GM19324 (cell line): ENCODE measurements around the gene GMDS.

ENCODE experiments used
- ATAC-seq: cut with Tn5 transposase; IDR thresholded peaks from one replicate; pipeline ENCODE4 v1.9.1; 2021; ENCODE audit warnings: mild to moderate bottlenecking, moderate library complexity; ENCODE audit not compliant: unreplicated experiment, low FRiP score

GMDS gene

DNA sequence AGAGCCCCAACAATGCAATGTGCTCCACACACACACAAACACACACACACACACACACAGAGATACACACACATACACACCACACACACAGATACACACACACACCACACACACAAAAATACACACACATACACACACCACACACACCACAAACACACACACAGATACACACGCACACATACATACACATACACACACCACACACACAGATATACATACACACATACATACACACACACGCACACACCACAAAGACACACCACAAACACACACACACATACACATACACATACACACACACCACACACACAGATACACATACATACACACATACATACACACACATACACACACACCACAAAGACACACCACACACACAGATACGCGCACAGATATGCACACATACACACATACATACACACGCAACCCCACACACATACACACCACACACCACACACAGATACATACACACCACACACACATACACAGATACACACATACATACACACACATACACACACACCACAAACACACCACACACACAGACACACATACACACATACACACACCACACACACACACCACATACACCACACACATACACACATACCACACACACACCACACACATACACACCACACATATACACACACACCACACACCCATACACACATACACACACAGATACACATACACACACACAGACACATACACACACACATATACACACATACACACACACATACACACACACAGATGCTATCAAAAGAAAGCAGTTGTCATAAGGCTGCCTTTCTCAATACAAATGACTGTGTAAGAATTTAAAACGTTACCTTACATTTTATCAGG lies 507.7 kb downstream of the GMDS start:
- ATAC-seq = no peak

DNA sequence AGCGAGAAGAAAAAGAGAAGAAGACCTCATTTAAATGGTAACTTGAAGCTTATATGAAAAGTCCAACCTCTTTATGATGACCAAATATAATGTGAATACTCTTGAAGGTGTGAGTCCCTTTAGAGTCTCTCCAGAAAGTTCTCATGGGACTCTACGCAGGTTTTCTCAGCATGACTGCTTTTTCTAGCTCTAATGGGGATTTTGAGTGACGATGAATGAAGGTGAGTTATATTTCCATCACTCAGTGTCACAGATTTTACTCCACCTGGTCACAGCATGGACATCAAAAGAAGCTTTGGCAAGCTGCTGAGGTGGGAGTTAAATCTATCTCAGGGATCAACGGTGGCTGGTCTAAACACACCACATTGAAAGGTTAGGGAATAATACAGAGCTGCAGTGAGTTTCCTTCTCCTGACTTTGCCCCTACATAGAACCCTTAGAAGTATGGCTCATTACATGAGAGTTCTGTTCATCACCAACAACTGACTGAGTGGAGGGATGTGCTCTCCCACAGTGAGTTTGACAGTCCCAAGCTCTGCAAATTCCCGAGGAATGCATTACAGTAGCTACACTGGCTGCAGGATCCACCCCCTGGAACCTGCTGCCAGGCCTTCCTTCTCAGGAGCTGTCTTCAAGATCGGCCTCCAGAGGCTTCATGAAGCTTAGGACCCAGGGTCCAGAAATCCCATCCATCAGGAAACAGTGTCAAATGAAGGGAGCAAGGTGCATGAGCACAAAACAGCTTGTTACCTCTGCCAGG lies 508.9 kb downstream of the GMDS start:
- ATAC-seq = no peak

DNA sequence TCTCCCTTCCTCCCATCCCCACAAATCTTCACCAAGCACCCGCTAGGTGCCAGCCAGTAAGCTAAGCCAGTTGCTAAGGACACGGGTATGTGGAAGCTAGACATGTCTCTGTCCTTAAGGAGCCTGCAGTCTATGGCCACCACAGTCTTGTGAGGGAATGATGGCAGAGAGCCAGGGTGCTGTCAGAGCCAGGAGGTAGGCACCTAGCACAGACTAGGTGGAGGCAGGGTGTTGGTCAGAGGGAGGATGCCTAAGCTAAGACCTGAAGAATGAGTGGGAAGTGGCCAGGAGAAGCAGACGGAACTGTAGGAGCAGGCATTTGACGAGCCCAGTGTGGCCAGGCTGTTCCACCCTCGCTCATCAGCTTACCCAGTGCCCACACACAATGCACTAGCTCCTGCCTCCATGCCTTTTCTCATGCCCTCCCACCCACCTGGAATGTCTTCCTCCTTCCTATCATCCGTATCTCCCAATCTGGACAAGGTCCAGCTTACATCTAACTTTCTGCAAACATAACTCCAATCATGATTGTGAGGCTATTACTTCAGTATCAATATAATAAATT lies 510.1 kb downstream of the GMDS start:
- no peak for ATAC-seq

DNA sequence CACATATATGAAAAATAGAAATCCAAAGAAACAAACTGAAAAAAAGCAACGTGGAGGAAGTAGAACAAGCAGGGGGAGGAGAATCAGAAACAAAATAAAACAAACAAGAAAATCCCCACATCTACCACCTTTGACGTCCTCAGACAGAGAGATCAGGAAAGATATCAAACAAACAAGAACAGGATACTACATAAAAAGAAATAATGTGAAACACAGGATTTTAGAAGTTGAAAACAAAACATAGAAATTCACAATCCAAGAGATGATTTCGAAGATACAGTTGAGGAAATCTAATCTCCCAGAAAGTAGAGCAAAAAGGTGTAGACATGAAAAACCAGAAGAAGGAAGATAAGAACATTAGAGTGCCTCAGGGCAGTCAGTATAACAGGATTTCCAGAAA lies 514.5 kb downstream of the GMDS start:
- ATAC-seq = no peak

DNA sequence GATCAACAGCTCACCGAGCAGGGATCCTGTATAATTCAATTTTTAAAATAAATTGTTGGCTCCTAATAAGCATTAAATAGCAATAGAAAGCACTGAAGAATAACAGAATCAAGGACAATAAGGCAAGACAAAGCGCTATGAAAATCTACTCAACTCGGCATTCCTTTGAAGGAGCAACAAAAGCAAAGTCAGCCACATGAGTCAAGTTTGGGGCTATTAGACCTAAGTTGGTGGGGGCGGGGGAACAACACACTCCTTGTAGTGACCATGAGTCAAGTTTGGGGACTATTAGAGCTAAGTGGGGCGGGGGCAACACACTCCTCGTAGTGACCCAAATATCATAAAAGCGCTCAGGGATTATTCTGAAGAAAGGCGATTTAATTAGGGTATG lies 515.7 kb downstream of the GMDS start:
- ATAC-seq = no peak

DNA sequence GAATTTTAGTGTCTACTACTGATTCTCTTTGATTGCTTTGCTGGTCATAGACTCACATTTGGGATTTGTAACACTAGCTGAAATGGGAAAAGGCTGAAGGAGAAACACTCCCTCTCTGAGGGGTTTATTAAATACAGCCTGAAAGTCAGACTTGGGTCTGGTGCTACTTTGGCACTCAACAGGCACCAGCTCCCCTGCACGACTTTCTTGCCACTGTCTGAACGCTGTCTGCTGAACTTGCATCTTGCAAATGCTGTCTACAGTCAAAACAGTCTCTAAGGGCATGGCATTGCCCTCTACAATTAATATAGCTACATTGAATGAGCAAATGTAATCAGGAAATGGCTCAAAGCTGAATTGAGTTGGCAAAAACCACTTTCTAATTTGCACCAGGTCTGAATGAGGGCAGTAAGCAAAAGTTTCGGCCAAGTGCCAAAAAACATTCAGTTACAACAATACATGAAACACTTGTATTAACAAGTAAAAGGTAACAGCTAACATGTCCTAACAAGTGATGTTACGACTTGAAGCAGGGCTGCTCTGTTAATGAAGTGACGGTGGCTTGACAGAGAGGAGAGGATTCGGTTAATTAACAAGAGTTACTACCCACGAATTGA lies 516.2 kb downstream of the GMDS start:
- no peak for ATAC-seq

DNA sequence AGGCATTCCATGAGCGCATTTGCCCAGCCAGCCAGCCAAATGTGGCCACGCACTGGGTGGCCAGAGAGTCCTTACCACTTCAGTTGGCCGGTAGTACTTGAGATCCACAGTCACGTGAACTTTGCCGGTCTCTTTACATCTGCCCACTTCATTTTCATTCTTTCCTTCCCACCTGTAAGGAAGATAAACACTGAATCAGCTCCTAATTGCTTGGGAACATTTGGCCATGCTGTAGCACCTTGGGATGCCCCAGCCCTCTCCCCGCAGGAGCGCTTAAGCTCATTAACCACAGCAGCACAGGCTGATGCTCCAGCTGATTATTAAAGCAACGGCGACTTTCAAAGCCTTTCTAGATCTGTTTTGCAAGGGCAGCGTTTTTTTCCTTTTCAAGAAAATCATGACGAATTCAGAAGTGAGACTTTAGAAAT lies 519.0 kb downstream of the GMDS start:
- no peak for ATAC-seq

DNA sequence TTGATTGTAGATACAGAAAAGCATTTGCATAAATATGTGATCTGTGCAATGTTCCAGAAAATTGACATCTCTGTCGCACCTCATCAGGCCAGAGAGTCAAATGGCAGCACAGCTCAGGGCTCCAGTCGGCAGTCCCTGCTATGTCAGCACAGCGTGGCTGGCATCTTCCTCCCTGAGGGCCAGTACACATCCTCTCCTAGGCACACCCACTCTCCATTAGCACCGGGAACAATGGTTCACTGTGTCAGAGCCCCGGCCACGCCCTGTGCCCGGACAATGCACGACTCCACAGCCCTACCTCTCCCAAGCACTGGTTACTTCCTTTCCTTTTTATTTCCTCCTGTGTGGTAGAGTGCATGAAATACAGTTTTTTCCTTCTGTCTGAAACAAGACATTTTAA lies 520.8 kb downstream of the GMDS start:
- ATAC-seq = no peak

DNA sequence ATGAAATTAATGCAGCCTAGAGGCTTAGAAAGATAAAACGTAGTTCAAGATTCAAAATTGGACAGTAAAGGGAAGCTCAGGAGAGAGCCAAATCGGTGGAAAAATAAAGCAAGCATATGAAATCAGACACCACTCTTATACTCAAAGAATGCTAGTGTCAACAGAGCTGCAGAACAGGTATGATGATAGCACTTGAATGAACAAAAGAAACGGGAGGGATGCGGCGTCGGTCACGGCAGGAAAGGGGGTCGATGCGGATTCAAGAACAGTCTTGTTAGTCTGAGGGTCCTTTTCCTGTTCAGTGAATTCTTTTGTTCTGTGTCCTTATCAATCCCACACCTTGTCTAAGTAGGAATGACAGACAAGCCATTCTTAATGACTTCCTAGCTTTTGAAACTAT lies 521.3 kb downstream of the GMDS start:
- no peak for ATAC-seq

DNA sequence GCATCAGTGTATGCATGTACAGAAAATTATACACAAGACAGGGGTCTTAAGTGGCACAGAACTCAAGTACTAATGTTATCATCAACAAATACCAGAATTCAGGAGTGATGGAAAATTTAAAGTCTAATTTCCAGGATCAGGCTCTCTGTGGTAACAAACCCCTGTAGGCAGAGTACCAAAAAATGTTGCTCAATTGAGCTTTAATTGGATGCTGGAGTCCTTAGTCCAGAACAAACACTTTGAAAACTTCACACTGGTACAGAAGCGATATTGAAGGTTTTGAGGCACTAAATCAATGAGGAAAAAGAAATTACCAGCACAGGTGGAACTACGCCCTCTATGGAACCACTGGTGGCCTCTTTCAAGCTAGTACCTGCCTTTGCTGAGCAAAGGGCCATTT lies 522.6 kb downstream of the GMDS start:
- no peak for ATAC-seq

DNA sequence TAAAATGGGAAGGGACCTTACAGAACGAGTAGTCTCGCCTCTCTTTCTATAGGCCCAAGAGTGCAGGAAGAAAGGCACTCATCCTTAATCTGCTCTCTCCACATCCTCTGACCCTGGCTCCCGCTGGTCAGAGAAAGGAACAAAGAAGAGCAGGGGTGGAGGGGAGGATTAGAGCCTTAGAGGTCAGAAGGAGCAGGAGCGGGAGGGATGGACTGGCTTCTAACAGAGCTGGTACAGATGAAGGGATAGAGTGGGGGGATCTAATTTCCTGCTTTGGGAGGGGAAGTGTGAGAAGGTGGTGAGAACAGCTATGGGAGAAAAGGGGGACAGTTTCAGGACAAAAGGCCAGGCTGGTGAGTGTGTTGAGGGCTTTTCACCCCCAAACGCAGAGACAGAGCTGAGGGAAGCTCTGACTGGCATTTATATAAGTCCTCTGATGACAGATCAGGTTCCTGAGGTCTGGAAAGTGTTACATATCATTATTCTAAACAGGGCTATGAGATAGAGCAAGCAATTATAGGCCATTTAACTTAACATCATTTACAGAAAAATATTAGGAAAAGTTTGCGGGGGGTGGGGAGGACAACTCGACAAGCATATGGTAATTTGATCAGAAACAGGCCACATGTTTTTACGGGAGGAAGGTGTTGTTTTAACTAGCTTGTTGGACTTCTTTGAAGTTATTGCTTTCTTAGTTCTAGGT lies 524.6 kb downstream of the GMDS start:
- ATAC-seq = no peak

DNA sequence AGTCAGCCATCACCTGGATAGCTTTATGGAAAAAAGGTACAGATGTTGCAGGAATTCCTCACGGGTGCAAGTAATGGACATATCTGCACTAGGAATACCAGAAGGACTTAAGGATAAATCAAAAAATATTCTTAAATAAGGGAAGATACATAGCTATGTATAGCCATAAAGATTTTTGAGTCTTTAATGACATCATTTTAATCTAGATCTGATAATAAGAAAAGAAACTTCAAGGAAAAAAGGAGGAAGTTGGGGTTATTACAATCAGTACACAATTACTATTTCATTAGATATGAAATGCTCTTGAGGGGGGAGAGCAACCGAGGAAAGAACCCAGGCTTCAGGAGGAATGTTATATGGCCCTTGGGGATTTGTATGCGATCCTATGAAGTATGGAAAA lies 525.5 kb downstream of the GMDS start:
- no peak for ATAC-seq

DNA sequence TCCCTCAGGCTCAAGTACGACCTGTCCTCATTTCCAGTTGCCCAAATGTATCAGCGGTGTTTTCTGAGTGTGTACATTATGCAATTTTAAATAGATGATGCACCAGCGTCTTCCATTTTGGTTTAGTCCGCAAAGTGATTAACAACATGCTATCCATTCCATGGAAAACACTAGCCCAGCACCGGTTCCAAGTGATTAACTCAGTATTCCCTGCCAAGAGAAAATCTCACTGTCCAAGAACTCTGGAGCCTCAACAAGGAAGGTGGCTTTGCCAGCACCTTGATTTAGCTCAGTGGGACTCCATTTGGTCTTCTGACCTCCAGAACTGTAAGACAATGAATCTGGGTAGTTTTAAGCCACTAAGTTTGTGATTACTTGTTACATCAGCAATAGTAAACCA lies 528.5 kb downstream of the GMDS start:
- no peak for ATAC-seq

DNA sequence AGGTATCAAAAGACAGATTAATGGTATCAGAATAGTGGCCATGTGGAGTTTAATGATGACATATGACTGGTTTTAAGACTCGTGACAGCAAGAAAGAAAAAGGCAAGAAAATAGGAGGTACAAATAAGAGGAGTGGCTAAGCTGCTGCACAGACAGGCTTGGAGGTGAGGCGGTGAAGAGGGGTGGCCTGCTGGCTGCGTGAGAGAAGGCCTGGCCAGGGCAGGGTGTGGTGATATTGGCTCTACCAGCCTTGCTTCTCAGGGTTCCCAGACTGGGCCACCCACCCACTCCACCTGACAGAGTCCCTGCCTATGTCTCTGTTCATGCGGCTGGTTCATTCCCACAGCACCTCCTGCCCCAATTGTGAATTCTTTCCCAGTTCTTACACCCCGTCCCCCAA lies 529.0 kb downstream of the GMDS start:
- ATAC-seq = no peak

DNA sequence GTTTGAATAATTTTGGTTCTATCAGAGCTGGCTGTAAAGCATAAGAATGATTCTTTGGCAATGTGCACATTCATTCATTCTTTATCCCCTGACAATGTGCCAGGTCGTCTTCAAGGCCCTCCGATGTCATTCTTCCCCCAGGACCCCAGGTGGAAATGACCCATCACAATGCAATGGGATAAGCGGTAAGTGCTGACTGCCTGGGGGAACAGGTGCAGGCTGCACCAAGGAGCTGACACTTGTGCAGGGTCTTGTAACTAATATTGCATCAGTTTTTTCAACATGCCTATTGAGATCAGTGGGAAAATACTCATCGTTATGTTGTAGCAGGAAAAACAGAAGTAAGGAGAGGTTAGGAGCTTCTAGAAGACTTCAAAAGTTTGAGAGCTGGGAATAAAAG lies 530.1 kb downstream of the GMDS start:
- no peak for ATAC-seq

DNA sequence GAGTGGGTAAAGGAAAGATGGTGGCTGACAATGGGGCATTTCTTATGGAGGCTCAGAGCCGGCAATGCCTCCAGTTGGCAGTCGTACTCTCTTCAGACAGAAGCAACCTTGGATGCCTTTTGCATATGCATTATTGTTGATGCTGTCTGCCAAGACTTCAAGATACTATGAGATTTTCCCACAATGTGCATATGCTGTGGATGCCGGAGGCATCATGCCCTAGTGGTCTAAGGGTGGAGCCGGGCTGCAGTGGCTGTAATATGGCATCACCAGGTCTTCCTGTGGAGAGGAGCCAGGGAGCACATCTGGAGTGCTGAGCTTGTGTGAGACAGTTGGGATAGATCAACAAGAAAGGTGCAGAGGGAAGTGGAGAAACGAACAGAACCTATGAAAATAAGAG lies 530.8 kb downstream of the GMDS start:
- ATAC-seq = no peak

DNA sequence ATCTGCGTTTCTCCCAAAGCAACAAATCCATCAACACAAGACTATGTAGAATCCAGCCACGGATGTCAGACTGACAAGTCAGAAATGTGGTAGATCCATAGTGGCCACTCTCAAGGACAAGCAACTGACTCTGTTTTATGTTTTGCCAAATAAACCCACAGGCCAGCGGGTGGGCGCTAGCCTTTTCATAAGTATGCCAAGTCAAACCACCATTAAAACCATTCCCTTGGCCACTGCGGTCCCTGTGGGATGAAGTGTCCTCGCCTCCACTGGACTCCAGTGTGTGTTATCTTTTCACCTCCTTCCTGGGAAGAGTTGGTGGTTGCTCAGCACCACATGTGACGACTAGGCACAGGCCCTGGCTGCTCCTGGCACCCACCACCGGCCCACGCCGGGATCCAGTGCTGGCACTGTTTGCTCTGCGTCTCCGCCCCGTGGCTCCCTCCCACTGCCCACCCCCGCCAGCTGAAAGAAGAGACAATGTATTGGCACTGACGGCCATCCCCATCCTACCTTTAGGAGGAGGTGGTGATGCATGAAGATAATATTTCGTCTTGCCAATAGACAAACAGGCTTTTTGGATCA lies 532.3 kb downstream of the GMDS start:
- ATAC-seq = no peak

DNA sequence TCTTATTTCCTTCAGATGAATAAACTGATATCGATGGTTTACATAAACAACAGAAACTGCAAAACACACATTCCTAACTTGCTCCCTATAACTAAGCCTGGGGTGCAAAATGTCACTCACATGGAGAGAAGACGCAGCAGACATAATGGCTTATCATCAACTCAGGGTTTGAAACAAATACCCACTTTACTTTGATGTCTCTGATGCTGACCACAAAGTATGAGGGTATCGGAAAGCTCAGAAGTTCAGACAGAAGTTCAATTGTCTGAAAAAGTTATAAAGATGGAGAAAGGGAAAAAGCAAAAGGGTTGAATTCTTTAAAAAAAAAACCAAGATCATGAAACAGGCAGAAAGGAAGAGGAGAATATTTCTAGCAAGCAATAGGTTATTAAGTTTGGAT lies 533.0 kb downstream of the GMDS start:
- no peak for ATAC-seq

DNA sequence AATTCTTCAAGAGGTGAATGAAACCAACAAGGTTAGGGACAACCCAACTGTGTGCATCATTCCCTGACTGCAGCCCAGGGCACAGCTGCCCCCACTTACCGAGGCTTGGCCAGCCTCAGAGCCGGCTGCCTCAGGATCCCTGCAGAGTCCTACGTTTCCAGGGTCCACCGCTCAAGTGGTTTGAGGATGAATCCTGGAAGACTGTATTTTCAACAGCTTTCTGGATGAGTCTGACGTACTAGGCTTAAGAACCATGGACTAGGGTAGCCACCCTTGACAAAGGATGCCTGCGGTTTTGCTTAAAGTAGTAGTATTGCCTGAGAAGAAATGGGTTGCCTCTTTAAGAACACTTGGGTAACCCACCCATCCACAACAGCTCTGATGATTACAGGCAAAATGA lies 534.3 kb downstream of the GMDS start:
- no peak for ATAC-seq

DNA sequence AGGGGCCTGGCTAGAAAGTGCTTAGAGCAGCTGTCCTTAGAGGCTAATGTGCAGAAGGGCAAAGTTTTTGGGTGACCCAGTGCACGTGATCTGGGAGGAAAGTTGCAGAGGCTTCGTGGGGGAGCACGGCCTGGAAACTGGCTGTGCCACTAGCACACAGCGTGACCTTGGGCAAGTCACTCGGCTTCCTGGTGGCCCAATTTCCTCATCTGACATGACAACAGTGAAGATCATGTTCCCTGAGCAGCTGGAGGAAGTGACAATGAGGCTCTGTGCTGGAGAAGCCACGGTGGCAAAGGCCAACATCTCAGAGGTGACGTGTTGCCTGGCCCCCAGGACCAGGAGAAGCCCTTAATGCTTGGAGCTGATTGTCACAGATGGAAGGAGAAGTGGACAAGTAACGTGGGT lies 536.2 kb downstream of the GMDS start:
- ATAC-seq = no peak
